HepG2 (cell line): ENCODE results near the gene CADM1. TPM values are rescaled to one million over a fixed set of nuclear protein-coding genes. Genes with fewer than 3 reads are reported as not detected.

Source experiments
- ARNT ChIP-seq: fragments of 450-650 bp; IDR thresholded peaks from 2 replicates; pipeline ENCODE4 v1.6.1; 2017
- ATF7-NPFF ChIP-seq: sonication (generic); formaldehyde crosslinking; IDR thresholded peaks from 2 replicates; pipeline ENCODE4 v1.8.1; 2023; ENCODE audit warnings: mild to moderate bottlenecking, low read depth, missing genetic modification reagents, moderate library complexity
- BRF2 ChIP-seq: sonication (generic); formaldehyde crosslinking; IDR thresholded peaks from 2 replicates; pipeline ENCODE4 v1.8.1; 2022; ENCODE audit warnings: mild to moderate bottlenecking, missing genetic modification reagents
- CBX1 ChIP-seq: IDR thresholded peaks from one replicate; pipeline ENCODE4 v1.6.1; 2016; ENCODE audit warnings: antibody characterized with exemption, low read depth
- CREM ChIP-seq, 2 experiments: sonication (generic) in 1 of 2; formaldehyde crosslinking in 1 of 2; IDR thresholded peaks; 2 replicates each; pipeline versions ENCODE4 v1.4.0 to v1.6.1; 2016 to 2020; ENCODE audit warnings: antibody characterized with exemption in 1 of 2, mild to moderate bottlenecking in 1 of 2, missing genetic modification reagents in 1 of 2
- DDIT3 ChIP-seq: sonication (generic); formaldehyde crosslinking; IDR thresholded peaks from 2 replicates; pipeline ENCODE4 v1.4.0; 2020; ENCODE audit warnings: mild to moderate bottlenecking, missing genetic modification reagents
- DMTF1 ChIP-seq: sonication (generic); formaldehyde crosslinking; IDR thresholded peaks from 2 replicates; pipeline ENCODE4 v1.4.0; 2020; ENCODE audit warnings: mild to moderate bottlenecking, missing genetic modification reagents
- DNMT1 ChIP-seq: sonication (generic); formaldehyde crosslinking; IDR thresholded peaks from 2 replicates; pipeline ENCODE4 v1.5.1; 2020; ENCODE audit warnings: mild to moderate bottlenecking, missing genetic modification reagents
- FOXK1 ChIP-seq: sonication (generic); formaldehyde crosslinking; IDR thresholded peaks from 2 replicates; pipeline ENCODE4 v1.4.0; 2020; ENCODE audit warnings: low read depth, missing genetic modification reagents, borderline replicate concordance
- GLI4 ChIP-seq: sonication (generic); formaldehyde crosslinking; IDR thresholded peaks from 2 replicates; pipeline ENCODE4 v1.5.1; 2020; ENCODE audit warnings: missing genetic modification reagents, mild to moderate bottlenecking, moderate library complexity, borderline replicate concordance
- KMT2B ChIP-seq: IDR thresholded peaks from 2 replicates; pipeline ENCODE4 v1.6.1; 2016; ENCODE audit warnings: missing genetic modification reagents, missing compliant biosample characterization
- MXI1 ChIP-seq: IDR thresholded peaks from 3 replicates; pipeline ENCODE4 v1.6.1; 2012; ENCODE audit warnings: low read depth, low read length, inconsistent platforms, borderline replicate concordance
- POLR2G ChIP-seq: fragments of 200-400 bp; formaldehyde crosslinking; IDR thresholded peaks from 2 replicates; pipeline ENCODE4 v1.6.1; 2018; ENCODE audit warnings: mild to moderate bottlenecking, low read depth, low read length, moderate library complexity
- SP2 ChIP-seq: sonication (generic); formaldehyde crosslinking; IDR thresholded peaks from 2 replicates; pipeline ENCODE4 v1.5.1; 2020; ENCODE audit warnings: mild to moderate bottlenecking, missing genetic modification reagents
- ZNF224 ChIP-seq: sonication (generic); formaldehyde crosslinking; IDR thresholded peaks from 2 replicates; pipeline ENCODE4 v1.5.0; 2020; ENCODE audit warnings: mild to moderate bottlenecking, missing genetic modification reagents
- ZNF362 ChIP-seq: sonication (generic); formaldehyde crosslinking; IDR thresholded peaks from 2 replicates; pipeline ENCODE4 v1.4.0; 2020; ENCODE audit warnings: missing genetic modification reagents, mild to moderate bottlenecking, borderline replicate concordance
- ZNF512 ChIP-seq: sonication (generic); formaldehyde crosslinking; IDR thresholded peaks from 2 replicates; pipeline ENCODE4 v1.4.0; 2020; ENCODE audit warnings: mild to moderate bottlenecking, missing genetic modification reagents
- ZNF614 ChIP-seq: IDR thresholded peaks from 2 replicates; pipeline ENCODE4 v1.6.1; 2018; ENCODE audit warnings: missing biosample characterization, missing genetic modification reagents, inconsistent platforms, borderline replicate concordance
- ZNF777 ChIP-seq: sonication (generic); formaldehyde crosslinking; IDR thresholded peaks from 2 replicates; pipeline ENCODE4 v1.4.0; 2020; ENCODE audit warnings: missing genetic modification reagents
- ZSCAN5A ChIP-seq: sonication (generic); formaldehyde crosslinking; IDR thresholded peaks from 2 replicates; pipeline ENCODE4 v1.8.0; 2022; ENCODE audit warnings: mild to moderate bottlenecking, missing genetic modification reagents, borderline replicate concordance
- polyA plus RNA-seq, 8 experiments: library from polyadenylated mRNA; depleted of rRNA in 3 of 8; stranded (reverse) in 7 of 8; unstranded in 1 of 8; fragments of >200 nt; fragmentation: Illumina TruSeq in 4 of 8; extraction: Trizol in 4 of 8; gene quantifications; 2 replicates each; pipeline versions ENCODE4 v1.2.1 to v1.2.3, GENCODE V29; 2011 to 2016; ENCODE audit warnings: low read depth in 4 of 8, missing spikeins in 1 of 8, mixed read lengths in 1 of 8; ENCODE audit not compliant: insufficient read depth in 1 of 8
- total RNA-seq, 5 experiments: library from RNA; depleted of rRNA; stranded (reverse); fragments of >200 nt; fragmentation: Illumina TruSeq; extraction: Trizol; gene quantifications; 2 replicates each; pipeline ENCODE4 v1.2.3, GENCODE V29; 2016; ENCODE audit warnings: low read depth in 1 of 5

Gene CADM1
- total and polyA plus RNA-seq, 2 of the 13 experiments (the other 11 are each of a cell fraction or from before 2014, with no cell fraction given): 71.3 to 122 TPM

GRCh38 chr11:115548878-115549528, 44.8 kb upstream of the CADM1 start (continued):
- TF ChIP-seq ZNF224 (no peak), ZNF777 (CRISPR knock-in tag) (no peak), KMT2B (CRISPR knock-in tag) (no peak), DDIT3 (CRISPR knock-in tag) (no peak), ZNF614 (CRISPR knock-in tag) (0 out of 2 replicates have a peak, but pooled peaks have one; percentile 58), ZSCAN5A (no peak), MXI1 (0 out of 3 replicates have a peak, but pooled peaks have one; percentile 29), DMTF1 (CRISPR knock-in tag) (no peak), FOXK1 (no peak), BRF2 (no peak), SP2 (no peak), ZNF362 (CRISPR knock-in tag) (no peak), CREM (IDR thresholded peaks at IDR 0.05) (peak; percentile 43; the same call in 1 of the 2 replicates), CREM (CRISPR knock-in tag; IDR thresholded peaks at IDR 0.05) (no peak), GLI4 (CRISPR knock-in tag) (no peak), POLR2G (no peak; the same call in 1 of the 2 replicates), CBX1 (no peak), DNMT1 (CRISPR knock-in tag) (no peak), ZNF512 (CRISPR knock-in tag) (no peak), ARNT (no peak), ATF7-NPFF (no peak)
